ENCODE results near the gene RNPEP. TPM values are rescaled to one million over a fixed set of nuclear protein-coding genes. Genes with fewer than 3 reads are reported as not detected.
"Not testable (repeated sequence)": the region's sequence is repeated elsewhere in the genome, so short reads cannot be mapped to it uniquely, and the experiment has no call there.

RNPEP gene
- total and polyA plus RNA-seq, 8 donors = 19.8 to 43.5 (median 28.0) TPM

DNA sequence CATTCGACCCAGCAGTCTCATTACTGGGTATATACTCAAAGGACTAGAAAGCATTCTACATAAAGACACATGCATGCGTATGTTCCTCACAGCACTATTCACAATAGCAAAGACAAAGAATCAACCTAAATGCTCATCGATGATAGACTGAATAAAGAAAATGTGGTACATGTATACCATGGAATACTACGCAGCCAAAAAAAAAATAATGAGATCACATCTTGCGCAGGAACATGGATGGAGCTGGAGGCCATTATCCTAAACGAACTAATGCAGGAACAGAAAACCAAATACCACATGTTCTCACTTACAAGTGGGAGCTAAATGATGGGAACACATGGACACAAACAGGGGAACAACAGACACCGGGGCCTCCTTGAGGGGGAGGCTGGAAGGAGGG is 71.6 kb downstream of the RNPEP start:
- Histone ChIP-seq H3K4me3 (no peak overlapping the region), H3K27ac (no peak overlapping the region), H3K9me3 (no peaks in the 10 kb centered on the region), H3K27me3 (no peaks in the 10 kb centered on the region), H3K4me1 (peaks cover 15 to 31% (median 20%) of the 10 kb centered on the region in 3 donors), H3K36me3 (no peaks in the 10 kb centered on the region)
- intact Hi-C loops (cut with DNase I) = no loop called here
- TF ChIP-seq, protein P1, sequence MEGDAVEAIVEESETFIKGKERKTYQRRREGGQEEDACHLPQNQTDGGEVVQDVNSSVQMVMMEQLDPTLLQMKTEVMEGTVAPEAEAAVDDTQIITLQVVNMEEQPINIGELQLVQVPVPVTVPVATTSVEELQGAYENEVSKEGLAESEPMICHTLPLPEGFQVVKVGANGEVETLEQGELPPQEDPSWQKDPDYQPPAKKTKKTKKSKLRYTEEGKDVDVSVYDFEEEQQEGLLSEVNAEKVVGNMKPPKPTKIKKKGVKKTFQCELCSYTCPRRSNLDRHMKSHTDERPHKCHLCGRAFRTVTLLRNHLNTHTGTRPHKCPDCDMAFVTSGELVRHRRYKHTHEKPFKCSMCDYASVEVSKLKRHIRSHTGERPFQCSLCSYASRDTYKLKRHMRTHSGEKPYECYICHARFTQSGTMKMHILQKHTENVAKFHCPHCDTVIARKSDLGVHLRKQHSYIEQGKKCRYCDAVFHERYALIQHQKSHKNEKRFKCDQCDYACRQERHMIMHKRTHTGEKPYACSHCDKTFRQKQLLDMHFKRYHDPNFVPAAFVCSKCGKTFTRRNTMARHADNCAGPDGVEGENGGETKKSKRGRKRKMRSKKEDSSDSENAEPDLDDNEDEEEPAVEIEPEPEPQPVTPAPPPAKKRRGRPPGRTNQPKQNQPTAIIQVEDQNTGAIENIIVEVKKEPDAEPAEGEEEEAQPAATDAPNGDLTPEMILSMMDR (IDR thresholded peaks at IDR 0.05) = no peak
- whole genome bisulfite sequencing, 2 donors = 92 to 95% methylated on average over 7 of the region's 7 CpGs
- DNase-seq = no peak
- no peak for ATAC-seq
- FAIRE-seq = no peak

DNA sequence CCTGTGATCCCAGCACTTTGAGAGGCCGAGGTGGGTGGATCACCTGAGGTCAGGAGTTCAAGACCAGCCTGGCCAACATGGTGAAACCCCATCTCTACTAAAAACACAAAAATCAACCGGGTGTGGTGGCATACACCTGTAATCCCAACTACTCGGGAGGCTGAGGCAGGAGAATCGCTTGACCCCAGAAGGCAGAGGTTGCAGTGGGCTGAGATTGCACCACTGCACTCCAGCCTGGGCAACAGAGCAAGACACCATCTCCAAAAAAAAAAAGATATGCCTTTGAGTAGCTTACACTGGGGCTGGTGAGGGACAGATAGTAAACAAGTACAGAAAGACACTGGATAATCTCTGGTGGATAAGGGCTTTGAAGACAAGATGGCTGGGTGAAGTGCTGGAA is 72.2 kb downstream of the RNPEP start:
- H3K9me3 ChIP-seq; H3K36me3 ChIP-seq; H3K27ac ChIP-seq; H3K27me3 ChIP-seq; intact Hi-C loops (cut with DNase I); ATAC-seq; FAIRE-seq; H3K4me3 ChIP-seq: not testable (repeated sequence)
- H3K4me1 ChIP-seq = peaks cover 10 to 26% (median 15%) of the 10 kb centered on the region in 3 donors
- WGBS, 2 donors = 86 to 92% methylated on average over 4 of the region's 4 CpGs
- DNase-seq = peak in 1 of 6 donors; percentile 0

Small RNAs within 50 kb of the gene (microRNA-seq; reads per million reads assigned to microRNA genes)
- gene MIR6740 = 0.39 to 0.59 reads per million in 2 donors

Other genes starting within 250 kb of the RNPEP start
- gene IPO9, start 153.5 kb upstream of the RNPEP start, total RNA-seq = 10 to 100 TPM; 12.4 to 21.2 (median 16.0) TPM
- gene IPO9, start 153.5 kb upstream of the RNPEP start, polyA plus RNA-seq = 10 to 100 TPM; 16.3 to 19.6 TPM
- gene SHISA4, start 93.8 kb upstream of the RNPEP start, total RNA-seq = 1 to 10 TPM; 3.6 to 7.5 (median 4.8) TPM
- gene SHISA4, start 93.8 kb upstream of the RNPEP start, polyA plus RNA-seq = 1 to 10 TPM; 7.5 to 9.3 TPM
- 1 to 10 TPM in 5 of 6 donors, under 1 TPM in 1; 0.67 to 4.5 (median 1.7) TPM for gene LMOD1, start 36.1 kb upstream of the RNPEP start, total RNA-seq
- gene LMOD1, start 36.1 kb upstream of the RNPEP start, polyA plus RNA-seq = 10 to 100 TPM in 1 of 2 donors, 1 to 10 TPM in 1; 7.1 to 13.6 TPM
- 10 to 100 TPM in 5 of 6 donors, 1 to 10 TPM in 1; 7.9 to 17.8 (median 17.1) TPM for gene TIMM17A, start 27.1 kb upstream of the RNPEP start, total RNA-seq
- gene TIMM17A, start 27.1 kb upstream of the RNPEP start, polyA plus RNA-seq = 10 to 100 TPM; 18.1 to 28.2 TPM
- 100 to 1,000 TPM in 5 of 6 donors, 10 to 100 TPM in 1; 99.3 to 278 (median 158) TPM for gene ELF3, start 27.9 kb downstream of the RNPEP start, total RNA-seq
- 100 to 1,000 TPM; 284 to 447 TPM for gene ELF3, start 27.9 kb downstream of the RNPEP start, polyA plus RNA-seq
- gene GPR37L1, start 140.3 kb downstream of the RNPEP start, total RNA-seq = under 1 TPM in 4 of 6 donors, not detected in 2; 0.03 to 0.25 (median 0.07) TPM
- gene GPR37L1, start 140.3 kb downstream of the RNPEP start, polyA plus RNA-seq = under 1 TPM; 0.02 to 0.11 TPM
- 10 to 100 TPM; 17.9 to 30.4 (median 24.8) TPM for gene ARL8A, start 162.1 kb downstream of the RNPEP start, total RNA-seq
- gene ARL8A, start 162.1 kb downstream of the RNPEP start, polyA plus RNA-seq = 10 to 100 TPM; 14.8 to 20.5 TPM
- 1 to 10 TPM in 4 of 6 donors, under 1 TPM in 2; 0.23 to 2.9 (median 1.0) TPM for gene PTPN7, start 178.0 kb downstream of the RNPEP start, total RNA-seq
- gene PTPN7, start 178.0 kb downstream of the RNPEP start, polyA plus RNA-seq = 1 to 10 TPM in 1 of 2 donors, under 1 TPM in 1; 0.61 to 1.2 TPM
- gene LGR6, start 211.2 kb downstream of the RNPEP start, total RNA-seq = under 1 TPM in 3 of 6 donors, not detected in 3; 0.06 to 0.20 (median 0.06) TPM
- under 1 TPM; 0.15 to 0.47 TPM for gene LGR6, start 211.2 kb downstream of the RNPEP start, polyA plus RNA-seq